Activated T-helper 1 cell treated with anti-CD3 and anti-CD28 coated beads, Interleukin-12 subunit alpha, Interleukin-12 subunit beta, Interleukin-2, Interleukin-4 antibody, amounts not matched to agents 30 ng/mL and 10 ng/mL and 1 ng/mL, durations not matched to agents 14 hours and 24 hours and 36 hours (primary cell): ENCODE measurements around the gene SMARCD3. TPM values are rescaled to one million over a fixed set of nuclear protein-coding genes. Genes with fewer than 3 reads are reported as not detected.

Experiments
- DNase-seq: peaks from one replicate; pipeline ENCODE4 v3.0.0; 2021; ENCODE audit warnings: low spot score
- H3K27ac Mint-ChIP-seq: one replicate; pipeline ENCODE4 v1.8.0; 2021; ENCODE audit warnings: mild to moderate bottlenecking, mixed read lengths
- H3K27me3 Mint-ChIP-seq: one replicate; pipeline ENCODE4 v1.8.0; 2022; ENCODE audit warnings: mild to moderate bottlenecking, moderate library complexity, mixed read lengths; ENCODE audit not compliant: insufficient read depth
- H3K36me3 Mint-ChIP-seq: one replicate; pipeline ENCODE4 v1.8.0; 2021; ENCODE audit warnings: low read depth, mixed read lengths
- H3K4me1 Mint-ChIP-seq: one replicate; pipeline ENCODE4 v1.8.0; 2021; ENCODE audit warnings: low read depth, mixed read lengths
- H3K4me3 Mint-ChIP-seq: one replicate; pipeline ENCODE4 v1.8.0; 2021; ENCODE audit warnings: mild to moderate bottlenecking, moderate library complexity, mixed read lengths
- H3K9me3 Mint-ChIP-seq: one replicate; pipeline ENCODE4 v1.8.0; 2021; ENCODE audit warnings: mixed read lengths
- intact Hi-C: fragments of 100-400 bp; cut with micrococcal nuclease; formaldehyde crosslinking; loops from one replicate; pipeline ENCODE4 v1.15.1; 2024
- total RNA-seq: library from RNA; stranded (reverse); gene quantifications from 2 replicates; pipeline ENCODE4 v1.2.3, GENCODE V29; 2022

SMARCD3 gene
- total RNA-seq, 1 donor from 2014 or later = 2.4 TPM

DNA sequence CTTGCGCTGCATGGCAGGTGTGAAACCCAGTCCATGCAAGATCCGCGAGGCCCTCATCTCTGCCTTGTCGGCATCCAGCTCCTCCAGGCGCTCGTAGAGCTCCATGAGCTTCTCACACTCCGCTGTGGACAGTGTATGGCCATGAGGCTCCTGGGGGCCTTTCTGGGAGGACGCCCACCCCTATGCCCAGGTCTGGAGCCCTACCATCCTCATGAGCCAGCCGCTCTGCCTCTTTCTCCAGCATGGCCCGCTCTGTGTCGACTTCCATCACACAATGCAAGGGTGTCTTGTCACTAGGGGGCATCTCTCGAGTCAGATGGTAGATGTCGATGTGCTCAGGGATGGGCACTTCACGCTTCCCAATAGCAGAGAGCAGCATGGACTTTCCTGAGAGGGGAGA is 24.8 kb downstream of the SMARCD3 start:
- Mint-ChIP-seq H3K4me3 (no peak overlapping the region), H3K9me3 (no peaks in the 10 kb centered on the region), H3K27ac (no peak overlapping the region), H3K27me3 (no peaks in the 10 kb centered on the region), H3K4me1 (peaks cover 33% of the 10 kb centered on the region), H3K36me3 (peaks cover 47% of the 10 kb centered on the region)
- no peak for DNase-seq
- intact Hi-C loops = no loop called here

DNA sequence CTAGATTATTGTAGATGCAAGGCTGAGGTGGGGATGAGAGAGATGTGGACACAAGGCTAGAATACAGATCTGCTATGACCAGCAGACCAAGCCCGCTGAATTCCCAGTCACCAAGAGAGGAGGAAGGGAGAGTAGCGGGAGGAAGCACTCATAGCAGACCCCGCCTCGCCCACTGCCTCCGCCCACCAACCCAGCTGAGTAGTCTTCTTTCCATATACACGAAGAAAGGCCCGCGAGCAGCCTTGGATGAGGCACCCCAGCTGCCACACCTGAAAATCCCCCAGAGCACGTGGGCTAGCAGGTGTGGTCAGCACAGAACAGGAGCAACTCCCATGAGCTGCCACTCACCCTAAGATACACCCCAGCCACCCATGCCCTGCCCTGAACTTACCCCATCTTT is 30.3 kb downstream of the SMARCD3 start:
- peaks cover 58% of the 10 kb centered on the region for H3K36me3 Mint-ChIP-seq
- H3K9me3 Mint-ChIP-seq = no peaks in the 10 kb centered on the region
- no peak overlapping the region for H3K4me3 Mint-ChIP-seq
- no peaks in the 10 kb centered on the region for H3K27me3 Mint-ChIP-seq
- intact Hi-C loops = no loop called here
- peaks cover 12% of the 10 kb centered on the region for H3K4me1 Mint-ChIP-seq
- H3K27ac Mint-ChIP-seq = no peak overlapping the region
- no peak for DNase-seq

DNA sequence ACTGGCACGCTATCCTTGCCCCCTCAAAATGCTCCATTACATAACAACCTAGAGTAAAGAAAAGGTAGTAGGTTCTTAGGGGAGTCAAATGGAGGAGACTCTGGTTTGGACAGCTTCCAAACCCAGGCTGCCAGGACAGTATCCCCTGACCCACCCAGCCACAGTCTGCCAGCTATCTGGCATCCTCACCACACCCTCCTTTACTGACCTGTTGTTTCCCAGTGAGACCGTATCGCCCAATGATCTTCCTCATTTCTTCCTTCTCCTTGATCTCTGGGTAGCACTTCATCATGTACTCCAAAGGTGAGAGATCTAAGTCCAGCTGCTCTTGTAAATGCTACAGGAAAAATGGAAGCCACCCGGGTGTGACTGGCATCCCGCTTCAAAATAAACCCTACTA is 33.1 kb downstream of the SMARCD3 start:
- Mint-ChIP-seq H3K4me3 (no peak overlapping the region), H3K27me3 (no peaks in the 10 kb centered on the region), H3K27ac (no peak overlapping the region), H3K36me3 (peaks cover 54% of the 10 kb centered on the region), H3K9me3 (no peaks in the 10 kb centered on the region), H3K4me1 (peaks cover 12% of the 10 kb centered on the region)
- no peak for DNase-seq
- intact Hi-C loops = no loop called here

- intact Hi-C loops = no loop called here
- no peaks in the 10 kb centered on the region for H3K9me3 Mint-ChIP-seq
Measured at GRCh38 chr7:151213826-151214225, 34.7 kb downstream of the SMARCD3 start.

DNA sequence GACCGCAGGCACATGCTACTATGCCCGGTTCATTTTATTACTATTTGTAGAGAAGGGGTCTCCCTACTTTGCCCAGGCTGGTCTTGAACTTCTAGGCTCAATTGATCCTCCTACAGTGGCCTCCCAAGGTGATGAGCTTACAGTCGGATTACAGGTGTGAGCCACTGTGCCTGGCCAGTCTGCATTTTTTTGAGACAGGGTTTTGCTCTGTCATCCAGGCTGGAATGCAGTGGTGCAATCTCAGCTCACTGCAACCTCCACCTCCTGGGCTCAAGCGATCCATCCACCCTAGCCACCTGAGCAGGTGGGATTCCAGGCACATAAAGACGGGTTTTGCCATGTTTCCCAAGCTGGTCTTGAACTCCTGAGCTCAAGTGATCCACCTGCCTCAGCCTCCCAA is 35.9 kb downstream of the SMARCD3 start:
- H3K4me1 Mint-ChIP-seq = peaks cover 9% of the 10 kb centered on the region

More at GRCh38 chr7:151213826-151214225, 34.7 kb downstream of the SMARCD3 start:
- Mint-ChIP-seq H3K27ac (no peak overlapping the region), H3K27me3 (no peaks in the 10 kb centered on the region), H3K36me3 (peaks cover 49% of the 10 kb centered on the region), H3K4me1 (peaks cover 12% of the 10 kb centered on the region), H3K4me3 (no peak overlapping the region)
- no peak for DNase-seq

GRCh38 chr7:151211155-151211772 is 37.2 kb downstream of the SMARCD3 start:
- Mint-ChIP-seq H3K27me3 (peaks cover 3% of the 10 kb centered on the region), H3K4me3 (no peak overlapping the region), H3K27ac (no peak overlapping the region), H3K4me1 (peaks cover 20% of the 10 kb centered on the region), H3K36me3 (peaks cover 30% of the 10 kb centered on the region), H3K9me3 (no peaks in the 10 kb centered on the region)
- intact Hi-C loops = no loop called here
- no peak for DNase-seq

More for the DNA sequence above, 35.9 kb downstream of the SMARCD3 start:
- Mint-ChIP-seq H3K9me3 (no peaks in the 10 kb centered on the region), H3K36me3 (peaks cover 37% of the 10 kb centered on the region), H3K4me3 (no peak overlapping the region), H3K27me3 (no peaks in the 10 kb centered on the region), H3K27ac (no peak overlapping the region)
- intact Hi-C loops = no loop called here
- DNase-seq = no peak

DNA sequence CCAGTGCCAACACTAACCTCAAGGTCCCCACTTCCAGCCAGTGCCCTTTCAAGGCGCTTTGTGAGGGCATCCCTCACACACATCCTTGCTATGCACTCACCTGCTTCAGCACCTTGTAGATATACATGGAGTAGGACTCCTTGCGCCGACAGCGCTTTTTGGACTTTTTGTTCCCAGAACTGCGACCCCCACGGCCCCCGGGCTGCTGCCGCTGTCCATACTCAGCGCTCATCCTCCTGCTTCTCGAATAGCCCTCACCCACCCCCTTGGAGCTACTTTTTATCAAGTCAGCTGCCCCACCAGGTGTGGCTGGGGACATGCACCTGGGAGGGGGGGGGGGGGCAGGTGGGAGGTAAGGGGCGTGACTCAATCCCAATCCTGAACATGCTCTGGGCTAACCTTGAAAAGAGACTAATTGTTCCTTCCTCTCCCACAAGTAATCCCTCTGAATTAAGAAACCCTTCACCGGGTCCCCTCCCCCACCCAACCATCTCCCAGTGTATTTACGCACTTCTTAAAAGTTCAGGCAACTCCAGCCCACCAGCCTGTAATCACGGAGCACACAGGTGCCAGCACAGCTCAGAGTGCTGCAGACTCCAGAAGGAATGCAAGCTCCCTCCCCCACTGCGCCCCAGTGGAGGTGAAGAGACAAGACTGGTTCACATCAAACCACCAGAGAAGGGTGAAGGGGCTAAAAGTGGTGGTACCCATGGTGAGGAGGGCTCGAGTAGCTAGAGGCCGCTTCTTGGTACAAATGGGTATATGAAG is 38.2 kb downstream of the SMARCD3 start, which contains the start of gene H2BK1:
TSS of gene H2BK1 (minus strand) at position 402 of the 768 bp plus-strand sequence. CDS start at position 232, 170 bp downstream.
- Mint-ChIP-seq H3K27ac (peak within 1 kb of the TSS; percentile 29), H3K9me3 (no peaks in the 10 kb centered on the region), H3K36me3 (peaks cover 22% of the 10 kb centered on the region), H3K4me3 (no peak within 1 kb of the TSS), H3K4me1 (peaks cover 20% of the 10 kb centered on the region), H3K27me3 (peaks cover 3% of the 10 kb centered on the region)
- intact Hi-C loops = no loop called here
- DNase-seq = no peak

- H3K27me3 Mint-ChIP-seq = peaks cover 6% of the 10 kb centered on the region
- peaks cover 18% of the 10 kb centered on the region for H3K36me3 Mint-ChIP-seq
- H3K4me3 Mint-ChIP-seq = no peak overlapping the region
- H3K9me3 Mint-ChIP-seq = no peaks in the 10 kb centered on the region
- intact Hi-C loops = no loop called here
- H3K27ac Mint-ChIP-seq = no peak overlapping the region
- H3K4me1 Mint-ChIP-seq = peaks cover 20% of the 10 kb centered on the region
- no peak for DNase-seq
Measured at GRCh38 chr7:151209588-151209987, 38.9 kb downstream of the SMARCD3 start.

DNA sequence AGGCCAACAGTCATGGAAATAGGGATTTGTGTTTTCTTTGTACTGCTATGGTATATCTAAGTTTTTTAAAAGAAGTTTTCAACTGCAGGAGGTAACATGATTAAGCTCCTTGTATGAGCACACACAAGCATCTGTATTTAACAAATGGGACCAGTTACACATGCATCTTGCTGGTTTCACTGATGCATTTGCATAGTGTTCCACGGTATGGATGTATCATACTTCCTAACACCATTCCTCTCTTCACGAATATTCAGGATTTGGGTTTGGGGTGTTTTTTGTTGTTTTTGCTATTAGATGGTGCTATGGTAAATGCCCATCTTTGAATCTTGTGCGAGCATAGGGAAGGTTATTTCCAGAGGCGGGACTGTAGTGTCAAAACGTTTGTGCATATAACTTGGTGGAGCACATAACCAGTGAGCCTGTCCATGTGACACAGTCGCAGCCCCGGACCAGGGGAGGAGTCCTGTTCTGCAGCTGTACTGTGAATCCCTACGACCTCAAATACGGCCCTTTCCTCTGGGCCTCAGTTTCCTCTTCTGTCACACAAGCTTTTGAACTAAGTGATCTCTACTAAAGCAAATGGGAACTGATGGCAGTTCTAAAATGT is 40.1 kb downstream of the SMARCD3 start:
- Mint-ChIP-seq H3K27ac (no peak overlapping the region), H3K4me1 (peaks cover 20% of the 10 kb centered on the region), H3K36me3 (peaks cover 13% of the 10 kb centered on the region), H3K27me3 (peaks cover 10% of the 10 kb centered on the region), H3K9me3 (no peaks in the 10 kb centered on the region), H3K4me3 (no peak overlapping the region)
- intact Hi-C loops = no loop called here
- no peak for DNase-seq

GRCh38 chr7:151207804-151208203 is 40.7 kb downstream of the SMARCD3 start:
- peak overlapping the region; percentile 16 for H3K27ac Mint-ChIP-seq
- intact Hi-C loops = no loop called here
- peaks cover 10% of the 10 kb centered on the region for H3K36me3 Mint-ChIP-seq
- no peak for DNase-seq
- H3K4me3 Mint-ChIP-seq = no peak overlapping the region
- H3K9me3 Mint-ChIP-seq = no peaks in the 10 kb centered on the region
- H3K27me3 Mint-ChIP-seq = peaks cover 11% of the 10 kb centered on the region
- peaks cover 20% of the 10 kb centered on the region for H3K4me1 Mint-ChIP-seq

DNA sequence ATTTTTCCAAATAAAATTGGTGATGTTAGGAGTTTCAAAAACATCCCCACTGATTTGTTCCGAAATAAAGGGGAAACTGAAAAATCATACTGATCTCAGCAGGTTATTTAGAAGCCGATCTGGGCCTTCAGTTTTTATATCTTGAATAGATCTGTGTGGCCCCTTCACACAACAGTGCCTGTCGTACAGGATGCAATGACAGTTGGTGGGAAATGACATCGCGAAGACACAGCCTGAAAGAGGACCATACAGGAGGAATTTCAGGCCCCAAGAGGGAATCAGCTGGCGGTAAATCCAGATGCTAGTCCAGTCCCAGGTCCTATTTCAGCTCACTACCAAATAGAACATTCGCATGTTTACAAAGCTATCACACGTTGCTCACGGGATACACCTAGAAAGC is 41.2 kb downstream of the SMARCD3 start:
- Mint-ChIP-seq H3K36me3 (peaks cover 8% of the 10 kb centered on the region), H3K27me3 (peaks cover 12% of the 10 kb centered on the region), H3K4me3 (peak overlapping the region; percentile 29), H3K4me1 (peaks cover 20% of the 10 kb centered on the region), H3K27ac (peak overlapping the region; percentile 16), H3K9me3 (no peaks in the 10 kb centered on the region)
- no peak for DNase-seq
- intact Hi-C loops = no loop called here

GRCh38 chr7:151206914-151207313 is 41.6 kb downstream of the SMARCD3 start:
- no peaks in the 10 kb centered on the region for H3K9me3 Mint-ChIP-seq
- H3K4me3 Mint-ChIP-seq = no peak overlapping the region
- no peak overlapping the region for H3K27ac Mint-ChIP-seq
- H3K27me3 Mint-ChIP-seq = peaks cover 12% of the 10 kb centered on the region
- H3K36me3 Mint-ChIP-seq = peaks cover 7% of the 10 kb centered on the region
- DNase-seq = no peak
- intact Hi-C loops = no loop called here
- H3K4me1 Mint-ChIP-seq = peaks cover 20% of the 10 kb centered on the region

GRCh38 chr7:151205730-151206129 is 42.8 kb downstream of the SMARCD3 start:
- H3K27me3 Mint-ChIP-seq = peaks cover 12% of the 10 kb centered on the region
- no peaks in the 10 kb centered on the region for H3K9me3 Mint-ChIP-seq
- no peak for DNase-seq
- peaks cover 20% of the 10 kb centered on the region for H3K4me1 Mint-ChIP-seq
- H3K36me3 Mint-ChIP-seq = peaks cover 2% of the 10 kb centered on the region
- H3K27ac Mint-ChIP-seq = no peak overlapping the region
- intact Hi-C loops = no loop called here
- H3K4me3 Mint-ChIP-seq = no peak overlapping the region
